HG03139 (cell line): ENCODE results near the gene TNFSF10.
"Not testable (repeated sequence)": the region's sequence is repeated elsewhere in the genome, so short reads cannot be mapped to it uniquely, and the experiment has no call there.

Experiments
- ATAC-seq: cut with Tn5 transposase; IDR thresholded peaks from one replicate; pipeline ENCODE4 v1.9.1; 2021; ENCODE audit not compliant: unreplicated experiment

The TNFSF10 gene

GRCh38 chr3:172544404-172544803 is 21.2 kb upstream of the TNFSF10 start:
- no peak for ATAC-seq

- no peak for ATAC-seq
Measured at GRCh38 chr3:172543884-172544283, 20.7 kb upstream of the TNFSF10 start.

- ATAC-seq, result no peak
Measured at GRCh38 chr3:172543419-172543818, 20.2 kb upstream of the TNFSF10 start.

- no peak for ATAC-seq
Measured at GRCh38 chr3:172542999-172543398, 19.8 kb upstream of the TNFSF10 start.

GRCh38 chr3:172541945-172542488 is 18.8 kb upstream of the TNFSF10 start:
- ATAC-seq, result no peak

GRCh38 chr3:172540049-172540448 is 16.8 kb upstream of the TNFSF10 start:
- no peak for ATAC-seq

GRCh38 chr3:172539273-172539672 is 16.0 kb upstream of the TNFSF10 start:
- ATAC-seq, result no peak

- ATAC-seq, result no peak
Measured at GRCh38 chr3:172538368-172539151, 15.3 kb upstream of the TNFSF10 start.

- no peak for ATAC-seq
Measured at GRCh38 chr3:172537507-172538158, 14.4 kb upstream of the TNFSF10 start.

GRCh38 chr3:172536993-172537419 is 13.8 kb upstream of the TNFSF10 start:
- ATAC-seq, result no peak

- ATAC-seq, result no peak
Measured at GRCh38 chr3:172536505-172536904, 13.3 kb upstream of the TNFSF10 start.

GRCh38 chr3:172530566-172530965 is 7.3 kb upstream of the TNFSF10 start:
- no peak for ATAC-seq

- no peak for ATAC-seq
Measured at GRCh38 chr3:172530101-172530561, 6.9 kb upstream of the TNFSF10 start.

- no peak for ATAC-seq
Measured at GRCh38 chr3:172528677-172529076, 5.4 kb upstream of the TNFSF10 start.

- no peak for ATAC-seq
Measured at GRCh38 chr3:172527306-172527705, 4.1 kb upstream of the TNFSF10 start.

GRCh38 chr3:172525116-172525613 is 1.9 kb upstream of the TNFSF10 start:
- ATAC-seq, result no peak

GRCh38 chr3:172524611-172525010 is 1.4 kb upstream of the TNFSF10 start:
- no peak for ATAC-seq

GRCh38 chr3:172521837-172522726 is 1.1 kb downstream of the TNFSF10 start:
- ATAC-seq, result not testable (repeated sequence)

GRCh38 chr3:172520301-172520831 is 2.9 kb downstream of the TNFSF10 start:
- ATAC-seq, result peak; percentile 46

GRCh38 chr3:172519740-172520139 is 3.5 kb downstream of the TNFSF10 start:
- no peak for ATAC-seq
